Right ventricle myocardium superior (tissue), 1 donor: Measurements from ENCODE around the gene GNG7. TPM values are rescaled to one million over a fixed set of nuclear protein-coding genes. Genes with fewer than 3 reads are reported as not detected.
"Not testable (repeated sequence)": the region's sequence is repeated elsewhere in the genome, so short reads cannot be mapped to it uniquely, and the experiment has no call there.

Experiments
- ATAC-seq: fragments of 200-7000 bp; cut with Tn5 transposase; one replicate; pipeline ENCODE4 v1.9.1; 2020; ENCODE audit warnings: mild to moderate bottlenecking; ENCODE audit not compliant: poor library complexity
- DNase-seq: peaks from one replicate; pipeline ENCODE4 v3.0.0-alpha.2; 2020
- intact Hi-C: fragments of 100-400 bp; cut with DNase I; formaldehyde crosslinking; loops from one replicate; pipeline ENCODE4 v1.11.2; 2022
- total RNA-seq: library from RNA; stranded (reverse); fragmentation: NEBNext Ultra II Directional; extraction: Animal tissue kit (Norgen Biotek cat#: 25700); gene quantifications from one replicate; pipeline ENCODE4 v1.2.1, GENCODE V29; 2021
- donor health status: DM: no; HTN: yes; CAD: no; lungs with severe emphysema.

Gene GNG7
- total RNA-seq, 1 donor from 2014 or later = 35.2 TPM

GRCh38 chr19:2600914-2601870, 101.3 kb downstream of the GNG7 start:
- no peak for DNase-seq
- no peak for ATAC-seq
- intact Hi-C loops = no loop called here

GRCh38 chr19:2594319-2594718, 108.2 kb downstream of the GNG7 start:
- DNase-seq (no peak), ATAC-seq (no peak)
- intact Hi-C loops = no loop called here

GRCh38 chr19:2592824-2593223, 109.7 kb downstream of the GNG7 start:
- ATAC-seq (no peak), DNase-seq (no peak)
- intact Hi-C loops = no loop called here

- DNase-seq = no peak
- intact Hi-C loops = no loop called here
- no peak for ATAC-seq
Measured at GRCh38 chr19:2591537-2592291, 110.8 kb downstream of the GNG7 start.

GRCh38 chr19:2590630-2591399, 111.7 kb downstream of the GNG7 start:
- no peak for DNase-seq
- ATAC-seq = no peak
- intact Hi-C loops = no loop called here

- DNase-seq = no peak
- intact Hi-C loops = no loop called here
Measured at GRCh38 chr19:2589441-2589840, 113.1 kb downstream of the GNG7 start.

GRCh38 chr19:2588081-2588777, 114.3 kb downstream of the GNG7 start:
- ATAC-seq (peak; percentile 87), DNase-seq (peak; percentile 75)
- intact Hi-C loops = no loop called here

More at GRCh38 chr19:2589441-2589840, 113.1 kb downstream of the GNG7 start:
- no peak for ATAC-seq

- ATAC-seq (no peak), DNase-seq (no peak)
- intact Hi-C loops = no loop called here
Measured at GRCh38 chr19:2587001-2587719, 115.3 kb downstream of the GNG7 start.

GRCh38 chr19:2586196-2586595, 116.3 kb downstream of the GNG7 start:
- DNase-seq (no peak), ATAC-seq (no peak)
- intact Hi-C loops = no loop called here

- DNase-seq = no peak
- no peak for ATAC-seq
- intact Hi-C loops = no loop called here
Measured at GRCh38 chr19:2584002-2584401, 118.5 kb downstream of the GNG7 start.

- intact Hi-C loops = no loop called here
- no peak for DNase-seq
Measured at GRCh38 chr19:2582984-2583956, 119.2 kb downstream of the GNG7 start.

GRCh38 chr19:2580396-2580795, 122.1 kb downstream of the GNG7 start:
- ATAC-seq, intact Hi-C loops, DNase-seq: not testable (repeated sequence)

More at GRCh38 chr19:2582984-2583956, 119.2 kb downstream of the GNG7 start:
- ATAC-seq = no peak

GRCh38 chr19:2579678-2580280, 122.7 kb downstream of the GNG7 start:
- ATAC-seq = no peak
- intact Hi-C loops = loop anchor here (2.0 to 5.0 kb wide), 2 partner anchors 37 to 103 kb away; partner anchors contain the start of gene GADD45B
- DNase-seq = no peak

GRCh38 chr19:2578901-2579677, 123.4 kb downstream of the GNG7 start:
- intact Hi-C loops = loop anchor here (2.0 to 5.0 kb wide), 2 partner anchors 37 to 102 kb away; partner anchors contain the start of gene GADD45B
- ATAC-seq = peak; percentile 83
- peak; percentile 95 for DNase-seq

- intact Hi-C loops = loop anchor here (2.0 to 5.0 kb wide), 2 partner anchors 36 to 102 kb away; partner anchors contain the start of gene GADD45B
- DNase-seq = peak; percentile 61
- peak; percentile 1 for ATAC-seq
Measured at GRCh38 chr19:2578391-2578890, 124.1 kb downstream of the GNG7 start.
